HCT116 (cell line): ENCODE measurements around the gene PEMT. TPM values are rescaled to one million over a fixed set of nuclear protein-coding genes. Genes with fewer than 3 reads are reported as not detected.

Experiments
- ATAC-seq: fragments of 200-7000 bp; cut with Tn5 transposase; 2 replicates; pipeline ENCODE4 v1.9.1; 2020; ENCODE audit warnings: mild to moderate bottlenecking, moderate library complexity
- BruUV-seq: library from RNA; stranded (reverse); fragments of 400-500 nt; replicated peaks from 2 replicates; lab custom pipeline; 2021; lab: Mats Ljungman, UMichigan
- CTCF ChIA-PET: fragments of 300-600 bp; sonication (Branson Sonifier 250); formaldehyde crosslinking; loops from one replicate; lab custom pipeline; 2021; ENCODE audit warnings: antibody characterized with exemption; lab: Charles Lee
- POLR2A ChIA-PET: fragments of 300-600, 350-600 bp; sonication (Branson Sonifier 250); formaldehyde crosslinking; loops from one replicate; lab custom pipeline; 2021; ENCODE audit warnings: antibody characterized with exemption; lab: Charles Lee
- RAD21 ChIA-PET, 2 experiments: fragments of 300-600 bp; sonication (Branson Sonifier 250); formaldehyde crosslinking; loops; one replicate each; lab custom pipeline; 2023; ENCODE audit warnings: low total read pairs in 2 of 2; ENCODE audit not compliant: uncharacterized antibody in 2 of 2, unreplicated experiment in 2 of 2, low non-redundant PET in 1 of 2; lab: Charles Lee
- DNase-seq: peaks from one replicate; pipeline ENCODE4 v3.0.0-alpha.2; 2010; ENCODE audit warnings: low read depth, low spot score
- H2AFZ ChIP-seq: fragments of 200-600 bp; shearing (Covaris generic), sonication (generic); 2 replicates; pipeline ENCODE4 v1.6.1; 2017; ENCODE audit warnings: low read depth, mixed run types, mixed read lengths, antibody characterized with exemption, low read length; ENCODE audit not compliant: poor library complexity, severe bottlenecking
- H3K27ac ChIP-seq: 2 replicates; pipeline ENCODE4 v1.5.1; 2012; ENCODE audit warnings: low read depth, low read length
- H3K27me3 ChIP-seq: fragments of 200-600 bp; sonication (generic); 2 replicates; pipeline ENCODE4 v1.6.1; 2016; ENCODE audit warnings: mixed run types, low read length, mixed read lengths; ENCODE audit not compliant: insufficient read depth
- H3K36me3 ChIP-seq, 2 experiments: fragments of 200-500 bp in 1 of 2; fragments of 200-600 bp in 1 of 2; sonication (Bioruptor generic) in 1 of 2; sonication (generic) in 1 of 2; 2 replicates each; pipeline versions ENCODE4 v1.5.1 to v1.6.1; 2014 to 2016; ENCODE audit warnings: low read length in 2 of 2, inconsistent platforms in 1 of 2, mixed read lengths in 1 of 2, mixed run types in 1 of 2; ENCODE audit not compliant: insufficient read depth in 2 of 2, control insufficient read depth in 1 of 2
- H3K4me1 ChIP-seq, 2 experiments: fragments of 200-600 bp in 1 of 2; sonication (generic) in 1 of 2; 2 replicates each; pipeline versions ENCODE4 v1.5.1 to v1.6.1; 2012 to 2017; ENCODE audit warnings: low read length in 2 of 2, inconsistent platforms in 1 of 2, mild to moderate bottlenecking in 1 of 2, mixed read lengths in 1 of 2, mixed run types in 1 of 2, moderate library complexity in 1 of 2; ENCODE audit not compliant: insufficient read depth in 2 of 2, control insufficient read depth in 1 of 2
- H3K4me2 ChIP-seq: fragments of 200-600 bp; sonication (generic); 2 replicates; pipeline ENCODE4 v1.6.1; 2017; ENCODE audit warnings: mixed run types, low read length, mixed read lengths
- H3K4me3 ChIP-seq, 2 experiments: fragments of 200-600 bp in 1 of 2; sonication (generic) in 1 of 2; replicated peaks in 1 of 2; 2 replicates each; pipeline ENCODE4 v1.5.1; 2011 to 2016; ENCODE audit warnings: low read length in 2 of 2, control low read depth in 1 of 2, low read depth in 1 of 2, mild to moderate bottlenecking in 1 of 2, mixed read lengths in 1 of 2, mixed run types in 1 of 2
- H3K79me2 ChIP-seq: fragments of 200-600 bp; sonication (generic); 2 replicates; pipeline ENCODE4 v1.6.1; 2017; ENCODE audit warnings: mild to moderate bottlenecking, mixed run types, low read length, moderate library complexity, mixed read lengths; ENCODE audit not compliant: insufficient read depth
- H3K9ac ChIP-seq: fragments of 200-600 bp; sonication (generic); 2 replicates; pipeline ENCODE4 v1.6.1; 2016; ENCODE audit warnings: low read length, mixed read lengths
- H3K9me2 ChIP-seq: fragments of 200-600 bp; sonication (generic), shearing (Covaris generic); 2 replicates; pipeline ENCODE4 v1.6.1; 2017; ENCODE audit warnings: mixed run types, mild to moderate bottlenecking, moderate library complexity; ENCODE audit not compliant: insufficient read depth
- H3K9me3 ChIP-seq, 2 experiments: fragments of 200-500 bp in 1 of 2; fragments of 200-600 bp in 1 of 2; sonication (Bioruptor generic) in 1 of 2; sonication (generic) in 1 of 2; 2 replicates each; pipeline ENCODE4 v1.6.1; 2014 to 2017; ENCODE audit warnings: low read length in 2 of 2, mixed read lengths in 2 of 2, inconsistent platforms in 1 of 2, low read depth in 1 of 2, mild to moderate bottlenecking in 1 of 2, mixed run types in 1 of 2, moderate library complexity in 1 of 2; ENCODE audit not compliant: control insufficient read depth in 1 of 2, insufficient read depth in 1 of 2
- H4K20me1 ChIP-seq: fragments of 200-600 bp; sonication (generic), shearing (Covaris generic); 2 replicates; pipeline ENCODE4 v1.6.1; 2017; ENCODE audit warnings: mixed run types, mild to moderate bottlenecking, moderate library complexity; ENCODE audit not compliant: insufficient read depth
- CEBPB ChIP-seq: IDR thresholded peaks from 2 replicates; pipeline ENCODE4 v1.6.1; 2012; ENCODE audit warnings: low read depth
- EGR1 ChIP-seq: IDR thresholded peaks from 2 replicates; pipeline ENCODE4 v1.6.1; 2012; ENCODE audit warnings: low read depth
- ELF1 ChIP-seq: IDR thresholded peaks from 2 replicates; pipeline ENCODE4 v1.6.1; 2012; ENCODE audit warnings: low read depth, borderline replicate concordance
- EZH2 ChIP-seq: fragments of 200-600 bp; sonication (generic); IDR thresholded peaks from 2 replicates; pipeline ENCODE4 v1.6.1; 2017; ENCODE audit warnings: antibody characterized with exemption, mixed run types
- EZH2phosphoT487 ChIP-seq: fragments of 200-600 bp; IDR thresholded peaks from 2 replicates; pipeline ENCODE4 v1.6.1; 2018; ENCODE audit warnings: antibody characterized with exemption, borderline replicate concordance
- POLR2A ChIP-seq: IDR thresholded peaks from 2 replicates; pipeline ENCODE4 v1.7.0; 2011; ENCODE audit warnings: borderline replicate concordance; ENCODE audit not compliant: insufficient read depth, insufficient read length; ENCODE audit errors: extremely low read depth
- POLR2AphosphoS5 ChIP-seq: IDR thresholded peaks from 2 replicates; pipeline ENCODE4 v1.6.1; 2011; ENCODE audit warnings: mild to moderate bottlenecking, low read depth, low read length, moderate library complexity
- RAD21 ChIP-seq: IDR thresholded peaks from 2 replicates; pipeline ENCODE4 v1.6.1; 2012; ENCODE audit warnings: low read depth, mild to moderate bottlenecking
- SP1 ChIP-seq: IDR thresholded peaks from 2 replicates; pipeline ENCODE4 v1.6.1; 2012; ENCODE audit warnings: low read depth
- SRF ChIP-seq: IDR thresholded peaks from 2 replicates; pipeline ENCODE4 v1.6.1; 2012; ENCODE audit warnings: low read depth
- YY1 ChIP-seq: IDR thresholded peaks from 2 replicates; pipeline ENCODE4 v1.6.1; 2011; ENCODE audit warnings: low read length, low read depth, moderate library complexity, mild to moderate bottlenecking; ENCODE audit not compliant: insufficient replicate concordance; ENCODE audit errors: extremely low read depth
- ZFX ChIP-seq: fragments of 450-650 bp; IDR thresholded peaks from 2 replicates; pipeline ENCODE4 v1.6.1; 2017
- ZNF274 ChIP-seq: fragments of 200-500 bp; sonication (Bioruptor generic); IDR thresholded peaks from 2 replicates; pipeline ENCODE4 v1.6.1; 2014; ENCODE audit warnings: mild to moderate bottlenecking, low read depth, low read length, inconsistent platforms
- intact Hi-C: fragments of 100-400 bp; cut with micrococcal nuclease; formaldehyde crosslinking; loops from 2 replicates; pipeline ENCODE4 v1.10.0; 2022
- total RNA-seq: library from RNA; stranded (reverse); gene quantifications from one replicate; pipeline ENCODE4 v1.2.1, GENCODE V29; 2021; ENCODE audit not compliant: unreplicated experiment
- TF ChIP-seq, protein P1 (sequence below): IDR thresholded peaks from 2 replicates; pipeline ENCODE4 v1.6.1; 2012
- TF ChIP-seq, protein P2 (sequence below): IDR thresholded peaks from 2 replicates; pipeline ENCODE4 v1.6.1; 2012; ENCODE audit warnings: low read depth
- TF ChIP-seq, protein P3 (sequence below): IDR thresholded peaks from 2 replicates; pipeline ENCODE4 v1.6.1; 2012
- TF ChIP-seq, protein P4 (sequence below), 3 experiments: fragments of 200-600 bp in 1 of 3; sonication (generic) in 1 of 3; IDR thresholded peaks in 2 of 3; conservative IDR thresholded peaks in 1 of 3; 2 replicates each; pipeline ENCODE4 v1.5.1; 2012 to 2017; ENCODE audit warnings: low read depth in 2 of 3, low read length in 2 of 3, antibody characterized with exemption in 1 of 3, borderline replicate concordance in 1 of 3, control low read depth in 1 of 3, mild to moderate bottlenecking in 1 of 3, mixed read lengths in 1 of 3, mixed run types in 1 of 3, moderate library complexity in 1 of 3; ENCODE audit not compliant: insufficient read depth in 1 of 3
- TF ChIP-seq, protein P5 (sequence below): IDR thresholded peaks from 2 replicates; pipeline ENCODE4 v1.6.1; 2011; ENCODE audit warnings: mild to moderate bottlenecking, low read length, moderate library complexity; ENCODE audit not compliant: insufficient replicate concordance; ENCODE audit errors: extremely low read depth

Gene PEMT
- total RNA-seq, 1 experiment from 2014 or later = 52.1 TPM

DNA sequence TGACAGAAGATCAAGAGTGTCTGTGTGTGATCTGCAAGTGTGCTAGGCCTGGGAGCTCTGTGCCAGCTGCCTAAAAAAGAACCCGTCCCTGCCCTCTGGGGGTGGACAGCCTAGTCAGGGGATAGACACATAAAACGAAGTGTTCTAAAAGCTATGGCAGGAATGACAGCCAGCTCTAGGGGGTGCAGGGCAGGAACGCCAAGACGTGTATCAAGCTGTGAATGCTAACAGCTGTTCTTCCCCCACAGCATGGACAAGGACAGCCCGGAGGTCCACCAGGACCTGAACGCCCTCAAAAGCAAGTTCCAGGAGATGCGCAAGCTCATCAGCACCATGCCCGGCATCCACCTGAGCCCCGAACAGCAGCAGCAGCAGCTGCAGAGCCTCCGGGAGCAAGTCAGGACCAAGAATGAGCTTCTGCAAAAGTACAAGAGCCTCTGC lies 100.5 kb downstream of the PEMT start:
- H3K4me1 ChIP-seq = peaks cover 0 to 2% of the 10 kb centered on the region in 2 experiments; a peak in 2 of 4 replicates
- DNase-seq = no peak
- H3K4me2 ChIP-seq = no peak overlapping the region
- H3K27ac ChIP-seq = no peak overlapping the region
- no peak overlapping the region for H2AFZ ChIP-seq
- no peak overlapping the region for H3K9ac ChIP-seq
- TF ChIP-seq, protein P1, sequence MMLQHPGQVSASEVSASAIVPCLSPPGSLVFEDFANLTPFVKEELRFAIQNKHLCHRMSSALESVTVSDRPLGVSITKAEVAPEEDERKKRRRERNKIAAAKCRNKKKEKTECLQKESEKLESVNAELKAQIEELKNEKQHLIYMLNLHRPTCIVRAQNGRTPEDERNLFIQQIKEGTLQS = no peak
- no peak for TF ChIP-seq ZFX
- TF ChIP-seq, protein P2, sequence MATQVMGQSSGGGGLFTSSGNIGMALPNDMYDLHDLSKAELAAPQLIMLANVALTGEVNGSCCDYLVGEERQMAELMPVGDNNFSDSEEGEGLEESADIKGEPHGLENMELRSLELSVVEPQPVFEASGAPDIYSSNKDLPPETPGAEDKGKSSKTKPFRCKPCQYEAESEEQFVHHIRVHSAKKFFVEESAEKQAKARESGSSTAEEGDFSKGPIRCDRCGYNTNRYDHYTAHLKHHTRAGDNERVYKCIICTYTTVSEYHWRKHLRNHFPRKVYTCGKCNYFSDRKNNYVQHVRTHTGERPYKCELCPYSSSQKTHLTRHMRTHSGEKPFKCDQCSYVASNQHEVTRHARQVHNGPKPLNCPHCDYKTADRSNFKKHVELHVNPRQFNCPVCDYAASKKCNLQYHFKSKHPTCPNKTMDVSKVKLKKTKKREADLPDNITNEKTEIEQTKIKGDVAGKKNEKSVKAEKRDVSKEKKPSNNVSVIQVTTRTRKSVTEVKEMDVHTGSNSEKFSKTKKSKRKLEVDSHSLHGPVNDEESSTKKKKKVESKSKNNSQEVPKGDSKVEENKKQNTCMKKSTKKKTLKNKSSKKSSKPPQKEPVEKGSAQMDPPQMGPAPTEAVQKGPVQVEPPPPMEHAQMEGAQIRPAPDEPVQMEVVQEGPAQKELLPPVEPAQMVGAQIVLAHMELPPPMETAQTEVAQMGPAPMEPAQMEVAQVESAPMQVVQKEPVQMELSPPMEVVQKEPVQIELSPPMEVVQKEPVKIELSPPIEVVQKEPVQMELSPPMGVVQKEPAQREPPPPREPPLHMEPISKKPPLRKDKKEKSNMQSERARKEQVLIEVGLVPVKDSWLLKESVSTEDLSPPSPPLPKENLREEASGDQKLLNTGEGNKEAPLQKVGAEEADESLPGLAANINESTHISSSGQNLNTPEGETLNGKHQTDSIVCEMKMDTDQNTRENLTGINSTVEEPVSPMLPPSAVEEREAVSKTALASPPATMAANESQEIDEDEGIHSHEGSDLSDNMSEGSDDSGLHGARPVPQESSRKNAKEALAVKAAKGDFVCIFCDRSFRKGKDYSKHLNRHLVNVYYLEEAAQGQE = no peak
- no peak for TF ChIP-seq CEBPB
- no peak for TF ChIP-seq POLR2AphosphoS5
- TF ChIP-seq EZH2phosphoT487 = no peak
- TF ChIP-seq SP1 = no peak
- no peak for TF ChIP-seq POLR2A
- TF ChIP-seq ELF1 = no peak
- TF ChIP-seq, protein P3, sequence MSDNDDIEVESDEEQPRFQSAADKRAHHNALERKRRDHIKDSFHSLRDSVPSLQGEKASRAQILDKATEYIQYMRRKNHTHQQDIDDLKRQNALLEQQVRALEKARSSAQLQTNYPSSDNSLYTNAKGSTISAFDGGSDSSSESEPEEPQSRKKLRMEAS = no peak
- TF ChIP-seq EGR1 = no peak
- TF ChIP-seq YY1 = no peak
- TF ChIP-seq, protein P4, sequence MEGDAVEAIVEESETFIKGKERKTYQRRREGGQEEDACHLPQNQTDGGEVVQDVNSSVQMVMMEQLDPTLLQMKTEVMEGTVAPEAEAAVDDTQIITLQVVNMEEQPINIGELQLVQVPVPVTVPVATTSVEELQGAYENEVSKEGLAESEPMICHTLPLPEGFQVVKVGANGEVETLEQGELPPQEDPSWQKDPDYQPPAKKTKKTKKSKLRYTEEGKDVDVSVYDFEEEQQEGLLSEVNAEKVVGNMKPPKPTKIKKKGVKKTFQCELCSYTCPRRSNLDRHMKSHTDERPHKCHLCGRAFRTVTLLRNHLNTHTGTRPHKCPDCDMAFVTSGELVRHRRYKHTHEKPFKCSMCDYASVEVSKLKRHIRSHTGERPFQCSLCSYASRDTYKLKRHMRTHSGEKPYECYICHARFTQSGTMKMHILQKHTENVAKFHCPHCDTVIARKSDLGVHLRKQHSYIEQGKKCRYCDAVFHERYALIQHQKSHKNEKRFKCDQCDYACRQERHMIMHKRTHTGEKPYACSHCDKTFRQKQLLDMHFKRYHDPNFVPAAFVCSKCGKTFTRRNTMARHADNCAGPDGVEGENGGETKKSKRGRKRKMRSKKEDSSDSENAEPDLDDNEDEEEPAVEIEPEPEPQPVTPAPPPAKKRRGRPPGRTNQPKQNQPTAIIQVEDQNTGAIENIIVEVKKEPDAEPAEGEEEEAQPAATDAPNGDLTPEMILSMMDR (IDR thresholded peaks at IDR 0.05 in 2 of 3, conservative IDR thresholded peaks at IDR 0.05 in 1 of 3; ENCODE audit: borderline replicate concordance in 1 of 3, insufficient read depth in 1 of 3, low read depth in 2 of 3, low read length in 2 of 3) = no peak
- no peak for TF ChIP-seq EZH2
- TF ChIP-seq RAD21 = no peak
- no peak for TF ChIP-seq SRF
- TF ChIP-seq ZNF274 = no peak
- TF ChIP-seq, protein P5, sequence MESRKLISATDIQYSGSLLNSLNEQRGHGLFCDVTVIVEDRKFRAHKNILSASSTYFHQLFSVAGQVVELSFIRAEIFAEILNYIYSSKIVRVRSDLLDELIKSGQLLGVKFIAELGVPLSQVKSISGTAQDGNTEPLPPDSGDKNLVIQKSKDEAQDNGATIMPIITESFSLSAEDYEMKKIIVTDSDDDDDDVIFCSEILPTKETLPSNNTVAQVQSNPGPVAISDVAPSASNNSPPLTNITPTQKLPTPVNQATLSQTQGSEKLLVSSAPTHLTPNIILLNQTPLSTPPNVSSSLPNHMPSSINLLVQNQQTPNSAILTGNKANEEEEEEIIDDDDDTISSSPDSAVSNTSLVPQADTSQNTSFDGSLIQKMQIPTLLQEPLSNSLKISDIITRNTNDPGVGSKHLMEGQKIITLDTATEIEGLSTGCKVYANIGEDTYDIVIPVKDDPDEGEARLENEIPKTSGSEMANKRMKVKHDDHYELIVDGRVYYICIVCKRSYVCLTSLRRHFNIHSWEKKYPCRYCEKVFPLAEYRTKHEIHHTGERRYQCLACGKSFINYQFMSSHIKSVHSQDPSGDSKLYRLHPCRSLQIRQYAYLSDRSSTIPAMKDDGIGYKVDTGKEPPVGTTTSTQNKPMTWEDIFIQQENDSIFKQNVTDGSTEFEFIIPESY = no peak
- TF ChIP-seq, all 23 proteins: peak for 0
- peaks cover 22% of the 10 kb centered on the region for H3K79me2 ChIP-seq
- H3K27me3 ChIP-seq = no peaks in the 10 kb centered on the region
- ATAC-seq = no peak
- H3K9me3 ChIP-seq = no peaks in the 10 kb centered on the region
- BruUV-seq = no TSS peak
- ChIA-PET CTCF (no interaction called here), RAD21 (no interaction called here), POLR2A (no interaction called here)
- H3K36me3 ChIP-seq = peaks cover 3 to 23% of the 10 kb centered on the region in 2 experiments; a peak in 3 of 4 replicates
- no peaks in the 10 kb centered on the region for H4K20me1 ChIP-seq
- intact Hi-C loops = no loop called here
- no peaks in the 10 kb centered on the region for H3K9me2 ChIP-seq
- H3K4me3 ChIP-seq = no peak overlapping the region
